Measurements from ENCODE around the gene CYP4F2. TPM values are rescaled to one million over a fixed set of nuclear protein-coding genes. Genes with fewer than 3 reads are reported as not detected.

CYP4F2 gene
- polyA plus RNA-seq, 1 of the 3 experiments (the other 2 are of a cell fraction): not detected

- CTCF ChIA-PET: no interaction called here
- no peak for DNase-seq
- H3K4me1 ChIP-seq (ENCODE audit: control insufficient read depth in 1 of 2, insufficient read depth in 2 of 2, low read depth in 1 of 2, low read length in 1 of 2): no peaks in the 10 kb centered on the region
- H3K27ac ChIP-seq (ENCODE audit: low read depth in 2 of 2, low read length in 1 of 2): no peak overlapping the region
- H2AFZ ChIP-seq (ENCODE audit: low read depth): no peak overlapping the region
- TF ChIP-seq NFIC (IDR thresholded peaks at IDR 0.05; ENCODE audit: borderline replicate concordance) (no peak), GABPA (IDR thresholded peaks at IDR 0.05; ENCODE audit: low read depth) (no peak), EP300 (IDR thresholded peaks at IDR 0.05; ENCODE audit: borderline replicate concordance in 1 of 2, low read depth in 1 of 2, low read length in 1 of 2) (no peak), TCF12 (IDR thresholded peaks at IDR 0.05) (no peak), POLR2AphosphoS5 (IDR thresholded peaks at IDR 0.05; ENCODE audit: low read depth, low read length) (no peak), REST (IDR thresholded peaks at IDR 0.05; ENCODE audit: low read depth, low read length) (no peak), YY1 (IDR thresholded peaks at IDR 0.05; ENCODE audit: low read depth) (no peak), USF1 (IDR thresholded peaks at IDR 0.05; ENCODE audit: borderline replicate concordance, low read depth) (no peak), MXI1 (IDR thresholded peaks at IDR 0.05; ENCODE audit: low read depth, low read length) (no peak), MAX (IDR thresholded peaks at IDR 0.05; ENCODE audit: low read depth) (no peak), RXRA (IDR thresholded peaks at IDR 0.05; ENCODE audit: borderline replicate concordance, low read depth) (no peak), PBX3 (IDR thresholded peaks at IDR 0.05) (no peak), RAD21 (IDR thresholded peaks at IDR 0.05; ENCODE audit: low read length) (no peak), SIN3A (IDR thresholded peaks at IDR 0.05; ENCODE audit: borderline replicate concordance, low read depth, low read length) (no peak), SMC3 (IDR thresholded peaks at IDR 0.05; ENCODE audit: low read depth, low read length) (no peak), CTCF (IDR thresholded peaks at IDR 0.05) (no peak), TEAD4 (IDR thresholded peaks at IDR 0.05; ENCODE audit: borderline replicate concordance, insufficient read depth) (no peak), CHD2 (IDR thresholded peaks at IDR 0.05; ENCODE audit: low read length, partially characterized antibody) (no peak), EZH2phosphoT487 (IDR thresholded peaks at IDR 0.05; ENCODE audit: borderline replicate concordance, low read depth) (no peak)
- POLR2A ChIA-PET: no interaction called here
- H3K27me3 ChIP-seq (ENCODE audit: insufficient read depth): peaks cover 55% of the 10 kb centered on the region
- no peaks in the 10 kb centered on the region for H3K9me3 ChIP-seq
- H3K4me3 ChIP-seq (ENCODE audit: low read depth in 2 of 2, low read length in 1 of 2): no peak overlapping the region
- H4K20me1 ChIP-seq (ENCODE audit: insufficient read depth): no peaks in the 10 kb centered on the region
- H3K4me2 ChIP-seq: no peak overlapping the region
- H3K9me2 ChIP-seq: no peaks in the 10 kb centered on the region
- no peaks in the 10 kb centered on the region for H3K36me3 ChIP-seq (replicated peaks in 1 of 2; ENCODE audit: control insufficient read depth in 1 of 2, insufficient read depth in 2 of 2, low read length in 1 of 2)
- H3K9ac ChIP-seq: no peak overlapping the region
- 10% methylated on average over 7 of the region's 7 CpGs for WGBS (ENCODE audit: low lambda C conversion rate)
- H3F3A ChIP-seq (replicated peaks; ENCODE audit: insufficient read depth): no peaks in the 10 kb centered on the region
- H3K79me2 ChIP-seq (ENCODE audit: insufficient read depth): no peaks in the 10 kb centered on the region
Observed at GRCh38 chr19:15862444-15862843, 35.4 kb downstream of the CYP4F2 start.

Data from SK-N-SH (cell line).